PFSK-1 (cell line): ENCODE measurements around the gene FIGNL2.

Experiments
- FOXP2 ChIP-seq: optimal IDR thresholded peaks from 2 replicates; pipeline ENCODE3; 2011; ENCODE audit warnings: borderline replicate concordance, control low read depth, inconsistent platforms; ENCODE audit not compliant: insufficient read depth; ENCODE audit errors: extremely low read length, extremely low read depth
- POLR2AphosphoS5 ChIP-seq: IDR thresholded peaks from 2 replicates; pipeline ENCODE4 v1.6.1; 2012; ENCODE audit warnings: low read depth, mild to moderate bottlenecking, control low read depth, low read length, moderate library complexity
- REST ChIP-seq, 2 experiments: IDR thresholded peaks; 2 replicates each; pipeline versions ENCODE4 v1.6.1 to v1.8.0; 2011 to 2012; ENCODE audit warnings: low read depth in 2 of 2, low read length in 2 of 2, control low read depth in 1 of 2, inconsistent platforms in 1 of 2, mild to moderate bottlenecking in 1 of 2, moderate library complexity in 1 of 2; ENCODE audit not compliant: insufficient read depth in 1 of 2
- SIN3A ChIP-seq: IDR thresholded peaks from 2 replicates; pipeline ENCODE4 v1.6.1; 2012; ENCODE audit warnings: mild to moderate bottlenecking, low read length, moderate library complexity, borderline replicate concordance; ENCODE audit not compliant: insufficient read depth
- TAF1 ChIP-seq: IDR thresholded peaks from 2 replicates; pipeline ENCODE4 v1.6.1; 2012; ENCODE audit warnings: low read length, control low read depth, borderline replicate concordance; ENCODE audit not compliant: insufficient read depth

The FIGNL2 gene

GRCh38 chr12:51845482-51845881, 3.0 kb downstream of the FIGNL2 start:
- no peak for TF ChIP-seq POLR2AphosphoS5
- no peak for TF ChIP-seq TAF1
- no peak for TF ChIP-seq SIN3A
- no peak for TF ChIP-seq REST (IDR thresholded peaks at IDR 0.05; ENCODE audit: insufficient read depth in 1 of 2, low read depth in 2 of 2, low read length in 2 of 2)
- TF ChIP-seq FOXP2 = no peak

DNA sequence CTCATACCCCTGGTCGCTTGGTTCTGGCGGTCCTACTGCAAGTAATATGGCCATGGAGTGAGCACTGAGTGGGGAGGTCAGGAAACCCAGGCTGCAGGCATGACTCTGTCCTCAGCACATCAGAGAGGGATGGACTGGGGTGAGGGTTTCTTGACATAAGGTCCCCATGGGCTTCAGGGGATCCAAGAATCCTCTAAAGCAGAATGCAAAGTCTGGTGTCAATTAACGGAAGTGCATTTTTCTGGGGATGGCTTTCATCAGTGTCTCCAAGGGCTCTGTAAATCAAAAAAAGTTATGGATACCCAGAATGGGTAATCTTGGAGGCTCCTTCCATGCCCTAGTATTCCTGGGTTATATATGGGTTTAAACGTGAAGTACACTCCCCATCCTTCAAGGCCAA, 3.7 kb downstream of the FIGNL2 start:
- TF ChIP-seq FOXP2 (no peak), POLR2AphosphoS5 (no peak), TAF1 (no peak), REST (IDR thresholded peaks at IDR 0.05; ENCODE audit: insufficient read depth in 1 of 2, low read depth in 2 of 2, low read length in 2 of 2) (no peak), SIN3A (no peak)

DNA sequence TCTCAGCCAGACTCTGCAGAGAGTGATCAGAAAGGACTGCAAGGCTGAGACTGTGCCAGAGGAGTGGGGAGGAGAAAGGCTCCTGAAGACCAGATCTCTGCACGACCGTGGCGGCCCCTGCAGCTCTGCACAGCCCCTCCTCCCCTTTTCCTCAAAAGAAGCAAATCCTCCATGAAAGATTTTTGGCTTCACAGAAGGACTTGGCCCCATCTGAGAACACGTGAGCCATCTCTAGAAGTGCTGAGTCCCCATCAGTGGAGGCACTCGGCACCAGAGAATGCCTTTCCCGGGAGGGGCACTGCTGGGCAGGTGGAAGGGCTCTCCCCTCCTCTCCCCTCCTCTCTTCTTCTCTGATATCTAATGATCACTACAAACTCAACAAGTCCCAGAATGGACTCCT, 6.8 kb downstream of the FIGNL2 start:
- TF ChIP-seq REST (IDR thresholded peaks at IDR 0.05; ENCODE audit: insufficient read depth in 1 of 2, low read depth in 2 of 2, low read length in 2 of 2) (no peak), POLR2AphosphoS5 (no peak), TAF1 (no peak), FOXP2 (no peak), SIN3A (no peak)

DNA sequence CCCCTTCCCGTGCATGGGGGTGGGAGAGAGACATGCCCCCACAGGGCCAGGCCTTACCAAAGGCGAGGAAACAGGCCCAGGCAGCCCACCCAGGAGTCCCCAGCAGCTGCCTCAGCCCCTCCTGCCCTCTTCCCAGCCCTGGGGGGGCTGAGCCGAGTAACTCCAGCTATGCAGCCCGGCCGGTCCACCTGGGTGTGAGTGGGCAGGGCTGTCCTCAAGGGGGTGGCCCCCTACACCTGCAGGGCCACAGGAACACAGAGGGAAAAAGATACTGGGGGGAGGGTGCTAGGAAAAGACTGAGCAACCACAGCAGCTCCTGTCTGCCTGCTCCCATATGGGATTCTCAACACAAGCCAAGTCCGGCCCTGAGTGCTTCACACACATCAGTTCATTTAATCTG, 7.6 kb downstream of the FIGNL2 start:
- no peak for TF ChIP-seq SIN3A
- no peak for TF ChIP-seq POLR2AphosphoS5
- TF ChIP-seq TAF1 = no peak
- no peak for TF ChIP-seq REST (IDR thresholded peaks at IDR 0.05; ENCODE audit: insufficient read depth in 1 of 2, low read depth in 2 of 2, low read length in 2 of 2)
- TF ChIP-seq FOXP2 = no peak
